Osteoblast (primary cell): ENCODE measurements around the gene PSMG4. TPM values are rescaled to one million over a fixed set of nuclear protein-coding genes. Genes with fewer than 3 reads are reported as not detected.

Source experiments
- DNase-seq: peaks from one replicate; pipeline ENCODE4 v3.0.0; 2011; ENCODE audit warnings: low spot score, mixed read lengths; ENCODE audit not compliant: insufficient read length; ENCODE audit errors: missing footprints
- H2AFZ ChIP-seq: 2 replicates; pipeline ENCODE4 v1.6.0; 2011; ENCODE audit warnings: mild to moderate bottlenecking, low read length
- H3K27ac ChIP-seq: 2 replicates; pipeline ENCODE4 v1.5.1; 2011; ENCODE audit warnings: mild to moderate bottlenecking, low read depth, low read length, moderate library complexity
- H3K27me3 ChIP-seq: 2 replicates; pipeline ENCODE4 v1.6.0; 2012; ENCODE audit warnings: mild to moderate bottlenecking, control low read depth, inconsistent platforms, low read length, moderate library complexity; ENCODE audit not compliant: insufficient read depth
- H3K36me3 ChIP-seq: 2 replicates; pipeline ENCODE4 v1.5.1; 2011; ENCODE audit warnings: mild to moderate bottlenecking, low read length, control low read depth, moderate library complexity; ENCODE audit not compliant: insufficient read depth
- H3K4me1 ChIP-seq: 2 replicates; pipeline ENCODE4 v1.5.1; 2011; ENCODE audit warnings: mild to moderate bottlenecking, low read length, control low read depth, moderate library complexity; ENCODE audit not compliant: insufficient read depth
- H3K4me2 ChIP-seq: 2 replicates; pipeline ENCODE4 v1.6.0; 2011; ENCODE audit warnings: mild to moderate bottlenecking, low read length; ENCODE audit not compliant: insufficient read depth
- H3K4me3 ChIP-seq: fragments of 200-600 bp; sonication (generic); 3 replicates; pipeline ENCODE4 v1.5.1; 2012; ENCODE audit warnings: mild to moderate bottlenecking, low read length, inconsistent platforms; ENCODE audit not compliant: insufficient read depth
- H3K79me2 ChIP-seq: 2 replicates; pipeline ENCODE4 v1.6.0; 2012; ENCODE audit warnings: mild to moderate bottlenecking, low read length, control low read depth, inconsistent platforms; ENCODE audit not compliant: insufficient read depth
- H3K9me3 ChIP-seq: 2 replicates; pipeline ENCODE4 v1.5.1; 2011; ENCODE audit warnings: low read depth, low read length, control low read depth
- H4K20me1 ChIP-seq: 2 replicates; pipeline ENCODE4 v1.6.0; 2012; ENCODE audit warnings: mild to moderate bottlenecking, low read length, control low read depth; ENCODE audit not compliant: insufficient read depth
- CTCF ChIP-seq: IDR thresholded peaks from 2 replicates; pipeline ENCODE4 v1.5.1; 2011; ENCODE audit warnings: mild to moderate bottlenecking, low read depth, low read length, moderate library complexity; ENCODE audit errors: extremely low read depth
- total RNA-seq: library from RNA; depleted of rRNA; stranded (reverse); fragments of >200 nt; gene quantifications from 2 replicates; pipeline ENCODE4 v1.2.3, GENCODE V29; 2012

The PSMG4 gene
- total RNA-seq, 1 donor, result 24.6 TPM

- Histone ChIP-seq H3K4me2 (no peak overlapping the region), H3K36me3 (no peaks in the 10 kb centered on the region), H3K27me3 (no peaks in the 10 kb centered on the region), H3K4me3 (no peak overlapping the region), H3K27ac (no peak overlapping the region), H3K79me2 (no peaks in the 10 kb centered on the region), H3K9me3 (no peaks in the 10 kb centered on the region), H3K4me1 (peaks cover 3% of the 10 kb centered on the region), H4K20me1 (no peaks in the 10 kb centered on the region), H2AFZ (no peak overlapping the region)
- peak; percentile 8 for DNase-seq
- TF ChIP-seq CTCF, result no peak
Observed at GRCh38 chr6:3294396-3294795, 35.6 kb downstream of the PSMG4 start.

- Histone ChIP-seq H3K9me3 (no peaks in the 10 kb centered on the region), H3K4me1 (peaks cover 3% of the 10 kb centered on the region), H3K27ac (no peak overlapping the region), H3K36me3 (no peaks in the 10 kb centered on the region), H3K4me2 (no peak overlapping the region), H3K27me3 (no peaks in the 10 kb centered on the region), H4K20me1 (no peaks in the 10 kb centered on the region), H2AFZ (no peak overlapping the region), H3K4me3 (no peak overlapping the region), H3K79me2 (no peaks in the 10 kb centered on the region)
- peak; percentile 32 for TF ChIP-seq CTCF
- peak; percentile 84 for DNase-seq
Observed at GRCh38 chr6:3294921-3295871, 36.4 kb downstream of the PSMG4 start.

- H3K4me2 ChIP-seq, result no peak overlapping the region
- H3K36me3 ChIP-seq, result no peaks in the 10 kb centered on the region
- no peak overlapping the region for H3K27ac ChIP-seq
- H3K9me3 ChIP-seq, result no peaks in the 10 kb centered on the region
- no peak for TF ChIP-seq CTCF
- H3K79me2 ChIP-seq, result no peaks in the 10 kb centered on the region
- no peak overlapping the region for H3K4me3 ChIP-seq
- H3K27me3 ChIP-seq, result no peaks in the 10 kb centered on the region
- no peak for DNase-seq
- H2AFZ ChIP-seq, result no peak overlapping the region
- H3K4me1 ChIP-seq, result peaks cover 3% of the 10 kb centered on the region
- H4K20me1 ChIP-seq, result no peaks in the 10 kb centered on the region
Observed at GRCh38 chr6:3296078-3296477, 37.3 kb downstream of the PSMG4 start.

- no peak overlapping the region for H3K27ac ChIP-seq
- no peak for DNase-seq
- H3K36me3 ChIP-seq, result no peaks in the 10 kb centered on the region
- no peak overlapping the region for H3K4me2 ChIP-seq
- H4K20me1 ChIP-seq, result no peaks in the 10 kb centered on the region
- TF ChIP-seq CTCF, result no peak
- H3K27me3 ChIP-seq, result no peaks in the 10 kb centered on the region
- H3K4me3 ChIP-seq, result no peak overlapping the region
- no peaks in the 10 kb centered on the region for H3K9me3 ChIP-seq
- no peak overlapping the region for H2AFZ ChIP-seq
- no peaks in the 10 kb centered on the region for H3K79me2 ChIP-seq
- peaks cover 3% of the 10 kb centered on the region for H3K4me1 ChIP-seq
Observed at GRCh38 chr6:3296537-3296936, 37.8 kb downstream of the PSMG4 start.
